Activated CD8-positive, alpha-beta memory T cell treated with anti-CD3 and anti-CD28 coated beads for 48 hours (primary cell): ENCODE data around the gene HHIPL1.

Source experiments
- DNase-seq, 3 experiments: peaks; one replicate each; pipeline ENCODE4 v3.0.0-alpha.2; 2020; ENCODE audit warnings: low read depth in 2 of 3, low spot score in 2 of 3

HHIPL1 gene

GRCh38 chr14:99728231-99728920 is 83.4 kb downstream of the HHIPL1 start:
- no peak for DNase-seq

GRCh38 chr14:99728981-99729451 is 84.1 kb downstream of the HHIPL1 start:
- no peak for DNase-seq
